KOPT-K1 (cell line): ENCODE data around the gene RNU6-8.

Experiments used
- H3K27ac ChIP-seq: fragments of 200-600 bp; sonication (generic); 2 replicates; pipeline ENCODE4 v1.5.1; 2016; ENCODE audit warnings: antibody characterized with exemption, mild to moderate bottlenecking, low read depth, low read length; ENCODE audit not compliant: poor library complexity, severe bottlenecking
- H3K36me3 ChIP-seq: fragments of 200-600 bp; sonication (generic); 2 replicates; pipeline ENCODE4 v1.5.1; 2017; ENCODE audit warnings: antibody characterized with exemption, mild to moderate bottlenecking, low read length, moderate library complexity; ENCODE audit not compliant: insufficient read depth
- H3K9me3 ChIP-seq: fragments of 200-600 bp; sonication (generic); 2 replicates; pipeline ENCODE4 v1.5.1; 2017; ENCODE audit warnings: antibody characterized with exemption, low read length, mild to moderate bottlenecking; ENCODE audit not compliant: insufficient read depth, poor library complexity, severe bottlenecking

RNU6-8 gene

GRCh38 chr14:32193532-32193931, 9.5 kb downstream of the RNU6-8 start:
- H3K9me3 ChIP-seq = no peaks in the 10 kb centered on the region
- H3K27ac ChIP-seq = no peak overlapping the region
- H3K36me3 ChIP-seq = no peaks in the 10 kb centered on the region

DNA sequence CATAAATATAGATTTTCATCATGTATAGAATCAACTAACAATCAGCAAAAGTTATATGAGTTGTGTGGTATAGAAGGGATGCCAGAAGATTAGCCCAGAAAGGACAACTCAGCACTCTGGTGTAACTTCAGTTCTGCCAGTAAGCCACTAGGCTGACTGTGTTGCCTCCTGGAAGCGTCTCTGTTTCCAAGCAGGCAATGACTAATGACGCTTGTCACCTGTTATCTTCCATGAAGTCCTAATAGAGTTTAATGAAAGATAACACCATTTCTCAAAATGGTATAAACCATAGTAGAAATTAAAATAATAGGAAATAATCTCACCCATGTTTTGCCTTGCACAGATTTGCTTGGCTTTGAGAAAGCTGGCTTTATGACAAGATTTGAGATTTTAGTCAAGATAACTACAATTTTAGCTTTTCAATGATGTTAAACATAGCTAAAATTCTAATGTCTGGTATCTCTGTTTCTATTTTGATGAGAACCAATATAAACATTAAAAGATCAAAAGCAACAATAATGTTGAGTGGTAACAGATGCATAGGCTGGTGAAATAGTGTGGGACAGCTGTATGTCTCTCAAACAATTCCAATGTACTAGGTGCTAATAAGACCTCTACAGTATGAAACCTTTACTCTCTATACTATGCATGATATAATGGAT, 10.2 kb downstream of the RNU6-8 start:
- Histone ChIP-seq H3K36me3 (no peaks in the 10 kb centered on the region), H3K27ac (no peak overlapping the region)

GRCh38 chr14:32190673-32191072, 12.4 kb downstream of the RNU6-8 start:
- peaks cover 3% of the 10 kb centered on the region for H3K9me3 ChIP-seq
- no peaks in the 10 kb centered on the region for H3K36me3 ChIP-seq
- no peak overlapping the region for H3K27ac ChIP-seq

More for the DNA sequence above, 10.2 kb downstream of the RNU6-8 start:
- no peaks in the 10 kb centered on the region for H3K9me3 ChIP-seq

DNA sequence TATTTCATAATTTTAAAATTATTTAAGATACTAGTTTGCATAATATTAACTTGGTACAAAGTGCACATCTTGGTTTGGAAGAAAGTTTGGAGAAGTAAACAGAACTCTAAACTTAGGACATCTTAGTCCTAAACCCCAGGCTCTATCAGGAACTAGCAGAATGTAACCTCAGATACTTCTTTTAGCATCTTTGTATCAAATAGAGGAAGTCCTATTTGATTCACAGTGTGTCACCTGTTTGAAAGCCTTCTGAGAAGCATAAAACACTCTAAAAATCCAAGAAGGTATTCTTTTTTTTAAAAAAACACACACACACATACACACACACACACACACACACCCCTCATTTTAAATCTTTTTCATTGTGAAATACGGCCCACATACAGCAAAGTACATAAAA, 13.3 kb downstream of the RNU6-8 start:
- peaks cover 11% of the 10 kb centered on the region for H3K9me3 ChIP-seq
- no peak overlapping the region for H3K27ac ChIP-seq
- no peaks in the 10 kb centered on the region for H3K36me3 ChIP-seq

GRCh38 chr14:32186248-32186647, 16.8 kb downstream of the RNU6-8 start:
- Histone ChIP-seq H3K27ac (no peak overlapping the region), H3K9me3 (peaks cover 13% of the 10 kb centered on the region), H3K36me3 (no peaks in the 10 kb centered on the region)

- Histone ChIP-seq H3K36me3 (no peaks in the 10 kb centered on the region), H3K27ac (no peak overlapping the region), H3K9me3 (peaks cover 13% of the 10 kb centered on the region)
These were observed 18.0 kb downstream of the RNU6-8 start for GRCh38 chr14:32185097-32185496.

DNA sequence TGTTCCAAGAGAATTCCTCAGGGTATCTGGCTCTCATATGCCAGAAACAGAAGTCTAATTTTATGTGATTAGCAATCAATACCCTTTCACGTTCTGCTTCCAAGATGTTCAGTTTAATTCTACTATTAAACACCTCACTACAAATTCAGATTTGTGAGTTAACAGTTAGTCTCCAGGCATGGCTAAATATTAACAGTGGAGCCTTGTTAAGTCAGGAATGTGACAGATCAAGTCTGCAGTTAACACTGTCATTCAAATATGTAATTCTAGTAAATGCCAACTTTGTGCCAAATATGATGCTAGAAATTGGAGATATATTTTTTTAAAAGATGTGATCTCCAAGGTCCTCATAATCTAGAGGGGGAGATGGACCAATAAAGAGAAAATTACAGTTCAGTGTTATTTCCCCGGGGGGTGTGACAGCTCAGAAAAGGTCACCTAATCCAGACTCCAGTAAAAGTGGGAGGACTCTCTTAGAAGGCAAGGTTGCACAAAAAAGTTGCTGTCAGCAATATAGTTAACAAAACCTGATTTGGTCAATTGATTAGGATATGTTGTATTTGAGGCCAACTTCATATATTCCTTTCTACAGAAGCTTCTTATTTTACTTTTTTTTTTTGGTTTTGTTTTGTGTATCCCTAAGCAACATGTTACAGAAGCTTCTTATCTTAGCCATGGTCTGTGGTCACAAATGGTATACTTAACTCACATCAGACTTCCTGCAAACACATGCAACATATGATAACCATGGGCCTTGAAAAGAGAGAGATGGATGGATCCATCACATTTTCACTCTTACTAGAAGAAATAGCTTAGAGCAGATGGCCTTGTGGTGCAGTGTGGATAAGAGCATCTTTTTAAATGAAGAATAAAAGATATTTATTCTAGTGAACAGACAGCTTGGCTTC, 19.7 kb downstream of the RNU6-8 start:
- Histone ChIP-seq H3K27ac (no peak overlapping the region), H3K9me3 (peaks cover 20% of the 10 kb centered on the region), H3K36me3 (no peaks in the 10 kb centered on the region)

- H3K9me3 ChIP-seq = no peaks in the 10 kb centered on the region
- no peak overlapping the region for H3K27ac ChIP-seq
- no peaks in the 10 kb centered on the region for H3K36me3 ChIP-seq
These were observed 31.6 kb downstream of the RNU6-8 start for GRCh38 chr14:32171469-32171868.

- H3K9me3 ChIP-seq = no peaks in the 10 kb centered on the region
- H3K27ac ChIP-seq = no peak overlapping the region
- no peaks in the 10 kb centered on the region for H3K36me3 ChIP-seq
These were observed 33.9 kb downstream of the RNU6-8 start for GRCh38 chr14:32169191-32169590.

DNA sequence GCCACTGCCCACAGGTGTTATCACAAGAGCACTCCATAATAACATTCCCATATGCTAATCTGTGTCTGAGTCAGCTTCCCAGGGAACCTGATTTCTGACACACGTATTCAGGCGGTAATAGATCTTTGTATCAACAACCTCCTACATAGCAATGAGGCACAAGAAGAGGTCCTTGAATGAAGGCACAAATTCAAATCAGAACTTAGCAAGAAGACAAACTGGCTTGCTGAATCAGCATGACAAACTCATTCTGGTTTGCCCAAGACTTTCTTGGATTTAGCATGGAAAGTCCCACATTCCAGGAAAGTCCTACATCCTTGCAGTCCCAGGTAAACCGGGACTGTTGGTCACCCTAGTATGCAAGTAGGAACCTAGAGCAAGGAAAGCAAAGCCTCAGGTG, 35.2 kb downstream of the RNU6-8 start:
- no peaks in the 10 kb centered on the region for H3K9me3 ChIP-seq
- no peak overlapping the region for H3K27ac ChIP-seq
- H3K36me3 ChIP-seq = no peaks in the 10 kb centered on the region

DNA sequence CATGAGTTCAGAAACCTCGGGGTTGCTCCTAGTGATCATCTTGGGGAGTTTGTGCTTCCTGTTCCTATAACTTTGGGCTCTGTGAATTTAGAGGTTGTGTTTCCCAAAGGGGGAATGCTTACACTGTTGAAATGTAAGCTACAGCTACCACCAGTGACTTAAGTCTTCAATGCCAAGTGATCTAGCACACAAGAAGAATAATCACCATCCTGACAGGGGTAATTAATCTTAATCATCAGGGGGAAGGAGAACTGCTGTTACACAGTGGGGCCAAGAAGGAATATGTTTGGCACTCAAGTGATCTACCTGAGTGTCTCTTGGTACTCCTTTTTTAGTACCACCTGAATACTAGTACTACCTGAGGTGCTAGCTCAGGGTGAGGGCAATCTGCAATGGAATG, 36.1 kb downstream of the RNU6-8 start:
- no peak overlapping the region for H3K27ac ChIP-seq
- no peaks in the 10 kb centered on the region for H3K9me3 ChIP-seq
- H3K36me3 ChIP-seq = no peaks in the 10 kb centered on the region

DNA sequence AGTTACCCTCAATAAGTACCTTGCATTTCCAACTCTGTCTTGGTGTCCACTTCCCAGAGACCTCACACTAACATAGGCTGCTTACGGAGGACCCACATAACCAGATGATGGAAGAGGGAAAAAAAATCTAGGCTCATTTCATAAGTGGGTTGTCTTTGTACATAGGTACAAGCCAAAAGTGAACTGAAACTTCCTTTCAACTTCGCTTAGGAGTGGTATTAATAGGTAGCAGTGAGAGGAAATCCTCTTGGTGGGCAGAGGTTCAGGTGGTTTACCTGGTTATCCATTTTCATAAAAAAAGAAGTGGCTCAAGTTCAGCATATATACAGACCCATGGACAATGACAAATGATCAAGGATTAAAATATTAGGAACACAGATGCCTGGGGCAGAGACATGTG, 37.0 kb downstream of the RNU6-8 start:
- H3K9me3 ChIP-seq = no peaks in the 10 kb centered on the region

More for the DNA sequence above, 37.0 kb downstream of the RNU6-8 start:
- no peak overlapping the region for H3K27ac ChIP-seq
- no peaks in the 10 kb centered on the region for H3K36me3 ChIP-seq
